Measurements from ENCODE around the gene NUDC. TPM values are rescaled to one million over a fixed set of nuclear protein-coding genes. Genes with fewer than 3 reads are reported as not detected.

The NUDC gene
- total and polyA plus RNA-seq, 2 of the 13 experiments (the other 11 are each of a cell fraction or from before 2014, with no cell fraction given): 34.7 to 104 TPM

GRCh38 chr1:26900001-26900814 is 21.3 kb upstream of the NUDC start, which contains the start of gene GPATCH3 (continued):
- no peak for TF ChIP-seq EHMT2 (IDR thresholded peaks at IDR 0.05; ENCODE audit: borderline replicate concordance, low read depth, low read length)
- TF ChIP-seq ZBTB33 (CRISPR knock-in tag; IDR thresholded peaks at IDR 0.05): peak; percentile 52
- peak; percentile 63 for TF ChIP-seq RXRA (CRISPR knock-in tag; IDR thresholded peaks at IDR 0.05)
- TF ChIP-seq ZNF878 (CRISPR knock-in tag; IDR thresholded peaks at IDR 0.05): no peak
- no peak for TF ChIP-seq HNF4G (IDR thresholded peaks at IDR 0.05; ENCODE audit: borderline replicate concordance, low read depth, low read length)
- no peak for TF ChIP-seq HNF4G (CRISPR knock-in tag; IDR thresholded peaks at IDR 0.05; ENCODE audit: borderline replicate concordance, low read depth)
- no peak for TF ChIP-seq TBX3 (IDR thresholded peaks at IDR 0.05; ENCODE audit: borderline replicate concordance)
- TF ChIP-seq NFE2L1 (CRISPR knock-in tag; IDR thresholded peaks at IDR 0.05; ENCODE audit: borderline replicate concordance): no peak
- no peak for TF ChIP-seq RNF219 (CRISPR knock-in tag; IDR thresholded peaks at IDR 0.05)
- peak; percentile 71 for TF ChIP-seq UBTF (CRISPR knock-in tag; IDR thresholded peaks at IDR 0.05)
- TF ChIP-seq ZNF10 (CRISPR knock-in tag; IDR thresholded peaks at IDR 0.05; ENCODE audit: borderline replicate concordance, low read depth): no peak
- TF ChIP-seq XBP1 (CRISPR knock-in tag; IDR thresholded peaks at IDR 0.05): no peak
- no peak for TF ChIP-seq ZNF276 (CRISPR knock-in tag; IDR thresholded peaks at IDR 0.05; ENCODE audit: low read depth)
- TF ChIP-seq ZNF205 (CRISPR knock-in tag; IDR thresholded peaks at IDR 0.05): no peak; the same call in 1 of the 2 replicates
- no peak for TF ChIP-seq ZFP41 (CRISPR knock-in tag; IDR thresholded peaks at IDR 0.05; ENCODE audit: borderline replicate concordance)

Data from HepG2 (cell line).